Effector memory CD8-positive, alpha-beta T cell (primary cell): ENCODE results near the gene FLVCR1.
"Not testable (repeated sequence)": the region's sequence is repeated elsewhere in the genome, so short reads cannot be mapped to it uniquely, and the experiment has no call there.

ENCODE experiments used
- ATAC-seq: fragments of 150-1000 bp; cut with Tn5 transposase; replicated peaks from 2 replicates; pipeline ENCODE4 v1.10.0; 2021; ENCODE audit warnings: mild to moderate bottlenecking, moderate library complexity
- DNase-seq, 3 experiments: peaks; one replicate each; pipeline ENCODE4 v3.0.0; 2021
- H3K27ac Mint-ChIP-seq, 2 donors: one replicate each; pipeline ENCODE4 v1.8.0; 2022; ENCODE audit warnings: mild to moderate bottlenecking in 2 of 2, mixed read lengths in 2 of 2, moderate library complexity in 2 of 2
- H3K27me3 Mint-ChIP-seq, 2 donors: one replicate each; pipeline ENCODE4 v1.8.0; 2022; ENCODE audit warnings: mixed read lengths in 2 of 2
- H3K36me3 Mint-ChIP-seq: one replicate; pipeline ENCODE4 v1.8.0; 2022; ENCODE audit warnings: mild to moderate bottlenecking, moderate library complexity, mixed read lengths; ENCODE audit not compliant: insufficient read depth
- H3K4me1 Mint-ChIP-seq, 2 donors: one replicate each; pipeline ENCODE4 v1.8.0; 2022; ENCODE audit warnings: low read depth in 2 of 2, mixed read lengths in 2 of 2
- H3K4me3 Mint-ChIP-seq, 2 donors: one replicate each; pipeline ENCODE4 v1.8.0; 2022; ENCODE audit warnings: mild to moderate bottlenecking in 2 of 2, mixed read lengths in 2 of 2, moderate library complexity in 2 of 2
- H3K9me3 Mint-ChIP-seq, 2 donors: one replicate each; pipeline ENCODE4 v1.8.0; 2022; ENCODE audit warnings: mixed read lengths in 2 of 2
- total RNA-seq, 9 experiments: gene quantifications; one replicate each; lab custom pipeline; 2026; lab: John Stamatoyannopoulos, UW

FLVCR1 gene
- total RNA-seq, result 8.7 to 34.5 (median 24.3) reads per million in 9 experiments

GRCh38 chr1:212857992-212858460 is at the start of gene FLVCR1:
Gene FLVCR1, plus strand, starts transcription at chr1:212858275. Its CDS starts 178 bp downstream, at chr1:212858453.
- peaks cover 7% of the 10 kb centered on the region for H3K36me3 Mint-ChIP-seq
- no peaks in the 10 kb centered on the region for H3K9me3 Mint-ChIP-seq
- no peaks in the 10 kb centered on the region for H3K27me3 Mint-ChIP-seq
- ATAC-seq (peak; percentile 96), DNase-seq (peak; percentile 84 to 90 (median 90))
- peak within 1 kb of the TSS in 1 of 2 donors; percentile 92 for H3K4me3 Mint-ChIP-seq
- H3K4me1 Mint-ChIP-seq, result peaks cover 14 to 16% of the 10 kb centered on the region in 2 donors
- peak within 1 kb of the TSS; percentile 92 to 95 for H3K27ac Mint-ChIP-seq

GRCh38 chr1:212814537-212815334 is 43.3 kb upstream of the FLVCR1 start:
- H3K9me3 Mint-ChIP-seq, result no peaks in the 10 kb centered on the region
- H3K27ac Mint-ChIP-seq, result no peak overlapping the region
- H3K27me3 Mint-ChIP-seq, result no peaks in the 10 kb centered on the region

GRCh38 chr1:212816567-212817278 is 41.4 kb upstream of the FLVCR1 start:
- Mint-ChIP-seq H3K27me3 (no peaks in the 10 kb centered on the region), H3K4me1 (no peaks in the 10 kb centered on the region), H3K27ac (no peak overlapping the region), H3K36me3 (no peaks in the 10 kb centered on the region), H3K9me3 (no peaks in the 10 kb centered on the region), H3K4me3 (no peak overlapping the region)
- no peak for ATAC-seq
- no peak for DNase-seq

More at GRCh38 chr1:212814537-212815334, 43.3 kb upstream of the FLVCR1 start:
- Mint-ChIP-seq H3K36me3 (peaks cover 5% of the 10 kb centered on the region), H3K4me3 (no peak overlapping the region), H3K4me1 (no peaks in the 10 kb centered on the region)
- no peak for DNase-seq
- no peak for ATAC-seq

- no peaks in the 10 kb centered on the region for H3K27me3 Mint-ChIP-seq
- no peak overlapping the region for H3K4me3 Mint-ChIP-seq
- H3K27ac Mint-ChIP-seq, result no peak overlapping the region
- no peak for DNase-seq
- no peaks in the 10 kb centered on the region for H3K4me1 Mint-ChIP-seq
- no peaks in the 10 kb centered on the region for H3K36me3 Mint-ChIP-seq
- ATAC-seq, result no peak
- H3K9me3 Mint-ChIP-seq, result no peaks in the 10 kb centered on the region
Measured at GRCh38 chr1:212819726-212820125, 38.3 kb upstream of the FLVCR1 start.

- H3K36me3 Mint-ChIP-seq, result no peaks in the 10 kb centered on the region
Measured at GRCh38 chr1:212820969-212821368, 37.1 kb upstream of the FLVCR1 start.

DNA sequence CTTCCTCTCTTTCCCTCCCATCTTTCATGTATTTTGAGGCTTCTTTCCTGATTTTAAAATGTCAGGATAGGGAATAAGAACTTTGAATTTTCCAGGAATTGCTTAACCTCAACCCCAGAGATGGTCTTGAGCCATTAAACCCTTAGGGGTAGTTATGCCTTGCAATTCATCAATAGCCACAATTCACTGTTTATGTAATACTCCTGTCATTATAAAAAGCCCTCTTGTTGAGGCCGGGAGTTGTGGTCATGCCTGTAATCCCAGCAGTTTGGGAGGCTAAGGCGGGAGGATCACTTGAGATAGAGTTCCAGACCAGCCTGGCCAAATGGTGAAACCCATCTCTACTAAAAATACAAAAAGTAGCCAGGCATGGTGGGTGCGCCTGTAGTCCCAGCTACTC is 35.1 kb upstream of the FLVCR1 start:
- DNase-seq, result no peak
- Mint-ChIP-seq H3K27ac (no peak overlapping the region), H3K4me1 (no peaks in the 10 kb centered on the region), H3K27me3 (peaks cover 12 to 13% of the 10 kb centered on the region in 2 donors), H3K4me3 (no peak overlapping the region), H3K36me3 (no peaks in the 10 kb centered on the region), H3K9me3 (peaks cover 8 to 9% of the 10 kb centered on the region in 2 donors)
- no peak for ATAC-seq

More at GRCh38 chr1:212820969-212821368, 37.1 kb upstream of the FLVCR1 start:
- Mint-ChIP-seq H3K27ac (no peak overlapping the region), H3K4me1 (no peaks in the 10 kb centered on the region), H3K27me3 (no peaks in the 10 kb centered on the region), H3K9me3 (peaks cover 5 to 7% of the 10 kb centered on the region in 2 donors), H3K4me3 (no peak overlapping the region)
- ATAC-seq (no peak), DNase-seq (no peak)

DNA sequence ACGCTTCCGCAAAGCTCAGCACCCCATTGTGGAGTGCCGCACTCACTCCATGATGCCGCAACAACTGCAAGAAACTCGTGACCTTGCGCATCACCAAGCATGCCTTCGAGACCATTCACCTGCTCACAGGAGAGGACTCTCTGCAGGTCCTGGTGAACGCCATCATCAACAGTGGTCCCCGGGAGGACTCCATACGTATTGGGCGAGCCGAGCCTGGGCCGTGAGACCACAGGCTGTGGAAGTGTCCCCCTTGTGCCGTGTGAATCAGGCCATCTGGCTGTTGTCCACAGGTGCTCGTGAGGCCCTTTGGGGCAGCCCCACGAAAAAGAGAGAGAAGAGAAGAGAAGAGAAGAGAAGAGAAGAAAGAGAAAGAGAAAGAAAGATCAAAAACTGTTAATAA is 33.9 kb upstream of the FLVCR1 start:
- Mint-ChIP-seq H3K9me3 (peaks cover 8 to 9% of the 10 kb centered on the region in 2 donors), H3K27me3 (peaks cover 12 to 14% of the 10 kb centered on the region in 2 donors), H3K4me1 (no peaks in the 10 kb centered on the region), H3K27ac (no peak overlapping the region), H3K4me3 (no peak overlapping the region), H3K36me3 (no peaks in the 10 kb centered on the region)
- no peak for DNase-seq
- ATAC-seq, result no peak

DNA sequence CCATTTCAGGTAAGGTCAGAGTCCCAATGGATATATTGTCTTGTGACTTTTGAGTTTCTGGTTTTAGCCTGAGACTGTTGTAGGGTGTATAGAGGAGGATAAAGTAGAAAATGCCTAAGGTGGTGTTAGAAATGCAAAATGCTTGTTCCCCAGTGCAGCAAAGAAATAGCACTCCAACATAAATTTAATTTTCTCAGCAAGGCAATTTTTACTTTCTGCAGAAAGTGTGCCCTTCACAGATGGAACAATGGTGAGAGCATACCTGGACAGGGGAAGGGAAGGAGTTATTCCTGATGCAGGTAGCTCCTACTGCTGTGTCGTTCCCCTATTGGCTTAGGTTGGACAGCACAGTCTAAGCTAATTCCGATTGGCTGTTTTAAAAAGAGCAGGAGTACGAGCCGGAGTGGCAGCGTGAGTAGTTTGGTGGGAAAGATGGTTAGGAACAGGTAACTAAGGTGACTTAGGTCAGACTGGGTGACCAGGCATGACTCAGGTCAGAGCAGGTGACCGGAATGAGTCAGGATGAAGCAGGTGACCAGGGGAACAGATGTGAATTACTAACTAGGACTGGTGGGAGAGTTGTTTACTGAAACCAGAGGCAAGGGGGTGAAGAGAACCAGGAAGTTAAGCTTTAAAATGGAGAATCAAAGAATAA is 32.1 kb upstream of the FLVCR1 start:
- no peak for DNase-seq
- no peak for ATAC-seq
- peaks cover 12 to 14% of the 10 kb centered on the region in 2 donors for H3K27me3 Mint-ChIP-seq
- H3K4me3 Mint-ChIP-seq, result no peak overlapping the region
- H3K36me3 Mint-ChIP-seq, result no peaks in the 10 kb centered on the region
- no peaks in the 10 kb centered on the region for H3K4me1 Mint-ChIP-seq
- H3K9me3 Mint-ChIP-seq, result peaks cover 8 to 9% of the 10 kb centered on the region in 2 donors
- no peak overlapping the region for H3K27ac Mint-ChIP-seq

- DNase-seq, result no peak
- no peak for ATAC-seq
- H3K36me3 Mint-ChIP-seq, result no peaks in the 10 kb centered on the region
- no peak overlapping the region for H3K4me3 Mint-ChIP-seq
- H3K9me3 Mint-ChIP-seq, result peaks cover 8 to 9% of the 10 kb centered on the region in 2 donors
- H3K27ac Mint-ChIP-seq, result no peak overlapping the region
- H3K4me1 Mint-ChIP-seq, result no peaks in the 10 kb centered on the region
- peaks cover 12 to 14% of the 10 kb centered on the region in 2 donors for H3K27me3 Mint-ChIP-seq
Measured at GRCh38 chr1:212827171-212827776, 30.8 kb upstream of the FLVCR1 start.

DNA sequence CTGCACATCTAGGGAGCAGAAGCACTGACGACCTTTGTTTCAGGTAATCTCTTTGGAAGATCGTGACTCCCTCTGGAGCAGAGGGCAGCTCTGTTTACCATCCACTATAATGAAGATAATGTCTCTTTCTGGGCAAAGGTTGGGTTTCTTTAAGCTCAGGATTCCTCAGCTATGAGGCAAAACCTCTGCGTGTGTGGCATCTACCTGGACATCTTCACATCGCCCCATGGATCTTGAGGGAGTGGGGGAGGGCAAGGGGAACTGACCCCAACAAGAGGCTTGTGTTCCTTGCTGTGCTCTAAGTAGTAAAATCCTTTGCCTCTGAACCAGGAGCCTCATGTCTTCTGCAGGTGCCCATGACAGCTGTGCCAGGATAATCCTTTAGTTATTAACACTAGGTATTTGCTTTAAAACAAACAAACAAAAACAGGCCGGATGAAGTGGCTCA is 30.2 kb upstream of the FLVCR1 start:
- no peaks in the 10 kb centered on the region for H3K36me3 Mint-ChIP-seq
- H3K4me1 Mint-ChIP-seq, result no peaks in the 10 kb centered on the region
- H3K27me3 Mint-ChIP-seq, result peaks cover 12 to 14% of the 10 kb centered on the region in 2 donors
- H3K4me3 Mint-ChIP-seq, result no peak overlapping the region
- H3K9me3 Mint-ChIP-seq, result peaks cover 8 to 9% of the 10 kb centered on the region in 2 donors
- H3K27ac Mint-ChIP-seq, result no peak overlapping the region
- DNase-seq (no peak), ATAC-seq (no peak)

- Mint-ChIP-seq H3K4me3 (no peak overlapping the region), H3K27me3 (peaks cover 12 to 14% of the 10 kb centered on the region in 2 donors)
- no peak for ATAC-seq
Measured at GRCh38 chr1:212828395-212828794, 29.7 kb upstream of the FLVCR1 start.

GRCh38 chr1:212833211-212834207 is 24.6 kb upstream of the FLVCR1 start:
- not testable (repeated sequence) for H3K36me3 Mint-ChIP-seq, H3K4me1 Mint-ChIP-seq, H3K27me3 Mint-ChIP-seq, DNase-seq, H3K9me3 Mint-ChIP-seq
- peak; percentile 89 for ATAC-seq
- Mint-ChIP-seq H3K27ac (peak overlapping the region in 1 of 2 donors; percentile 54), H3K4me3 (peak overlapping the region in 1 of 2 donors; percentile 27)

More at GRCh38 chr1:212828395-212828794, 29.7 kb upstream of the FLVCR1 start:
- DNase-seq, result no peak
- Mint-ChIP-seq H3K36me3 (no peaks in the 10 kb centered on the region), H3K4me1 (no peaks in the 10 kb centered on the region), H3K9me3 (peaks cover 8 to 9% of the 10 kb centered on the region in 2 donors), H3K27ac (no peak overlapping the region)
